HepG2 (cell line): ENCODE results near the gene RALY. TPM values are rescaled to one million over a fixed set of nuclear protein-coding genes. Genes with fewer than 3 reads are reported as not detected.

Source experiments
- CSRNP1 ChIP-seq: sonication (generic); formaldehyde crosslinking; IDR thresholded peaks from 2 replicates; pipeline ENCODE4 v1.8.1; 2023; ENCODE audit warnings: mild to moderate bottlenecking, missing genetic modification reagents
- EZH2 ChIP-seq: conservative IDR thresholded peaks from 2 replicates; pipeline ENCODE4 v1.6.1; 2012; ENCODE audit warnings: mild to moderate bottlenecking, low read depth, low read length, moderate library complexity
- FOXP4 ChIP-seq: sonication (generic); formaldehyde crosslinking; IDR thresholded peaks from 2 replicates; pipeline ENCODE4 v1.4.0; 2020; ENCODE audit warnings: missing genetic modification reagents
- HDAC6 ChIP-seq: fragments of 200-600 bp; sonication (generic); IDR thresholded peaks from 2 replicates; pipeline ENCODE4 v1.7.0; 2017; ENCODE audit warnings: mild to moderate bottlenecking, antibody characterized with exemption, low read length, low read depth
- MATR3 ChIP-seq: sonication (generic); formaldehyde crosslinking; IDR thresholded peaks from 2 replicates; pipeline ENCODE4 v1.4.0; 2020; ENCODE audit warnings: missing genetic modification reagents
- NR1H2 ChIP-seq: sonication (generic); formaldehyde crosslinking; IDR thresholded peaks from 2 replicates; pipeline ENCODE4 v1.8.1; 2022; ENCODE audit warnings: low read depth, missing genetic modification reagents, borderline replicate concordance
- PRDM10 ChIP-seq: sonication (generic); formaldehyde crosslinking; IDR thresholded peaks from 2 replicates; pipeline ENCODE4 v1.4.0; 2020; ENCODE audit warnings: low read depth, missing genetic modification reagents
- PTBP1 ChIP-seq: fragments of 200-400 bp; formaldehyde crosslinking; IDR thresholded peaks from 2 replicates; pipeline ENCODE4 v1.6.1; 2018; ENCODE audit warnings: low read length, low read depth; ENCODE audit not compliant: poor library complexity, severe bottlenecking
- RFX5 ChIP-seq: IDR thresholded peaks from 2 replicates; pipeline ENCODE4 v1.6.1; 2011; ENCODE audit warnings: low read depth, low read length, improper control_type of control experiment
- SKI ChIP-seq: fragments of 450-650 bp; IDR thresholded peaks from one replicate; pipeline ENCODE4 v1.6.1; 2018; ENCODE audit warnings: mild to moderate bottlenecking; ENCODE audit not compliant: partially characterized antibody
- TFE3 ChIP-seq: IDR thresholded peaks from 2 replicates; pipeline ENCODE4 v1.6.1; 2016
- THAP7 ChIP-seq: sonication (generic); formaldehyde crosslinking; IDR thresholded peaks from 2 replicates; pipeline ENCODE4 v1.8.1; 2023; ENCODE audit warnings: mild to moderate bottlenecking, missing genetic modification reagents
- ZFP62 ChIP-seq: sonication (generic); formaldehyde crosslinking; IDR thresholded peaks from 2 replicates; pipeline ENCODE4 v1.4.0; 2020; ENCODE audit warnings: missing genetic modification reagents
- ZFX ChIP-seq: sonication (generic); formaldehyde crosslinking; IDR thresholded peaks from 2 replicates; pipeline ENCODE4 v1.4.0; 2020; ENCODE audit warnings: mild to moderate bottlenecking, low read depth, missing genetic modification reagents, moderate library complexity
- ZNF263 ChIP-seq: sonication (generic); formaldehyde crosslinking; IDR thresholded peaks from 2 replicates; pipeline ENCODE4 v1.4.0; 2020; ENCODE audit warnings: missing genetic modification reagents
- ZNF296 ChIP-seq: sonication (generic); formaldehyde crosslinking; conservative IDR thresholded peaks from 2 replicates; pipeline ENCODE4 v1.5.0; 2020; ENCODE audit warnings: mild to moderate bottlenecking, missing genetic modification reagents
- ZNF30 ChIP-seq: sonication (generic); formaldehyde crosslinking; IDR thresholded peaks from 2 replicates; pipeline ENCODE4 v1.5.0; 2020; ENCODE audit warnings: mild to moderate bottlenecking, missing genetic modification reagents
- ZNF326 ChIP-seq: sonication (generic); formaldehyde crosslinking; IDR thresholded peaks from 2 replicates; pipeline ENCODE4 v1.4.0; 2020; ENCODE audit warnings: missing genetic modification reagents, borderline replicate concordance
- ZNF549 ChIP-seq: sonication (generic); formaldehyde crosslinking; IDR thresholded peaks from 2 replicates; pipeline ENCODE4 v1.5.0; 2020; ENCODE audit warnings: missing genetic modification reagents
- ZNF644 ChIP-seq: IDR thresholded peaks from 2 replicates; pipeline ENCODE4 v1.6.1; 2016; ENCODE audit warnings: low read depth
- polyA plus RNA-seq, 8 experiments: library from polyadenylated mRNA; depleted of rRNA in 3 of 8; stranded (reverse) in 7 of 8; unstranded in 1 of 8; fragments of >200 nt; fragmentation: Illumina TruSeq in 4 of 8; extraction: Trizol in 4 of 8; gene quantifications; 2 replicates each; pipeline versions ENCODE4 v1.2.1 to v1.2.3, GENCODE V29; 2011 to 2016; ENCODE audit warnings: low read depth in 4 of 8, missing spikeins in 1 of 8, mixed read lengths in 1 of 8; ENCODE audit not compliant: insufficient read depth in 1 of 8
- total RNA-seq, 5 experiments: library from RNA; depleted of rRNA; stranded (reverse); fragments of >200 nt; fragmentation: Illumina TruSeq; extraction: Trizol; gene quantifications; 2 replicates each; pipeline ENCODE4 v1.2.3, GENCODE V29; 2016; ENCODE audit warnings: low read depth in 1 of 5

Gene RALY
- total and polyA plus RNA-seq, 2 of the 13 experiments (the other 11 are each of a cell fraction or from before 2014, with no cell fraction given) = 178 to 186 TPM

GRCh38 chr20:34129518-34130162, 135.9 kb downstream of the RALY start (continued):
- TF ChIP-seq CSRNP1 (CRISPR knock-in tag) = no peak
- TF ChIP-seq ZFP62 (CRISPR knock-in tag) = no peak
- TF ChIP-seq MATR3 (CRISPR knock-in tag) = no peak
- 0 out of 2 replicates have a peak, but pooled peaks have one; percentile 25 for TF ChIP-seq RFX5
- no peak for TF ChIP-seq ZNF644
- TF ChIP-seq ZNF326 (CRISPR knock-in tag) = no peak
- no peak for TF ChIP-seq ZFX (CRISPR knock-in tag)
- TF ChIP-seq TFE3 (CRISPR knock-in tag) = peak; percentile 71; the same call in 1 of the 2 replicates
- TF ChIP-seq SKI = no peak
- TF ChIP-seq ZNF263 (CRISPR knock-in tag) = peak; percentile 33; the same call in 1 of the 2 replicates
- no peak for TF ChIP-seq HDAC6
- no peak for TF ChIP-seq THAP7 (CRISPR knock-in tag)
- no peak for TF ChIP-seq FOXP4
- TF ChIP-seq PRDM10 (CRISPR knock-in tag) = no peak
- no peak for TF ChIP-seq NR1H2 (CRISPR knock-in tag)
- TF ChIP-seq PTBP1 = no peak
- TF ChIP-seq ZNF549 = no peak
- no peak for TF ChIP-seq ZNF30 (CRISPR knock-in tag)
- no peak for TF ChIP-seq ZNF296
- no peak for TF ChIP-seq EZH2
